Peyer's patch (tissue), 4 donors: Measurements from ENCODE around the gene KASH5.

Experiments
- CTCF ChIP-seq, 6 experiments: fragments of 450-650 bp in 4 of 6; fragments of 200-600 bp in 2 of 6; sonication (generic) in 1 of 6; IDR thresholded peaks; one replicate each; pipeline ENCODE4 v1.5.1; 2017 to 2019; ENCODE audit warnings: antibody characterized with exemption in 6 of 6, mild to moderate bottlenecking in 3 of 6, moderate library complexity in 1 of 6
- POLR2A ChIP-seq, 2 donors: fragments of 450-650 bp; IDR thresholded peaks; one replicate each; pipeline ENCODE4 v1.5.1; 2017; ENCODE audit warnings: antibody characterized with exemption in 2 of 2, mild to moderate bottlenecking in 2 of 2, moderate library complexity in 2 of 2

GRCh38 chr19:49340865-49341718 lies 47.0 kb upstream of the KASH5 start:
- TF ChIP-seq CTCF (IDR thresholded peaks at IDR 0.05) (no peak), POLR2A (IDR thresholded peaks at IDR 0.05) (no peak)
